GM18498 (cell line): ENCODE measurements around the gene DPCD.
"Not testable (repeated sequence)": the region's sequence is repeated elsewhere in the genome, so short reads cannot be mapped to it uniquely, and the experiment has no call there.

ENCODE experiments used
- ATAC-seq: cut with Tn5 transposase; IDR thresholded peaks from one replicate; pipeline ENCODE4 v1.9.1; 2021; ENCODE audit warnings: mild to moderate bottlenecking, moderate library complexity; ENCODE audit not compliant: unreplicated experiment

Gene DPCD

GRCh38 chr10:101617102-101617823 lies 29.1 kb downstream of the DPCD start:
- ATAC-seq: peak; percentile 55

GRCh38 chr10:101617824-101618568 lies 29.9 kb downstream of the DPCD start:
- ATAC-seq: peak; percentile 46

- no peak for ATAC-seq
These were observed 30.8 kb downstream of the DPCD start for GRCh38 chr10:101618871-101619270.

GRCh38 chr10:101619983-101620382 lies 31.9 kb downstream of the DPCD start:
- no peak for ATAC-seq

- no peak for ATAC-seq
These were observed 35.4 kb downstream of the DPCD start for GRCh38 chr10:101623528-101623927.

- no peak for ATAC-seq
These were observed 36.5 kb downstream of the DPCD start for GRCh38 chr10:101624526-101625102.

- no peak for ATAC-seq
These were observed 37.8 kb downstream of the DPCD start for GRCh38 chr10:101625821-101626412.

- no peak for ATAC-seq
These were observed 41.9 kb downstream of the DPCD start for GRCh38 chr10:101629837-101630632.

GRCh38 chr10:101630633-101630920 lies 42.5 kb downstream of the DPCD start:
- ATAC-seq: no peak

- ATAC-seq: no peak
These were observed 43.8 kb downstream of the DPCD start for GRCh38 chr10:101631821-101632475.

- not testable (repeated sequence) for ATAC-seq
These were observed 45.4 kb downstream of the DPCD start for GRCh38 chr10:101633510-101633909.

- no peak for ATAC-seq
These were observed 51.2 kb downstream of the DPCD start for GRCh38 chr10:101639141-101639900.

GRCh38 chr10:101643546-101643945 lies 55.4 kb downstream of the DPCD start:
- ATAC-seq: no peak

- no peak for ATAC-seq
These were observed 55.9 kb downstream of the DPCD start for GRCh38 chr10:101644002-101644401.

GRCh38 chr10:101645659-101646058 lies 57.5 kb downstream of the DPCD start:
- no peak for ATAC-seq

- no peak for ATAC-seq
These were observed 58.2 kb downstream of the DPCD start for GRCh38 chr10:101646364-101646763.

- ATAC-seq: no peak
These were observed 59.1 kb downstream of the DPCD start for GRCh38 chr10:101647255-101647654.

GRCh38 chr10:101649525-101650085 lies 61.5 kb downstream of the DPCD start:
- ATAC-seq: no peak

- ATAC-seq: no peak
These were observed 62.7 kb downstream of the DPCD start for GRCh38 chr10:101650863-101651262.
